Measurements from ENCODE around the gene TET1.

DNA sequence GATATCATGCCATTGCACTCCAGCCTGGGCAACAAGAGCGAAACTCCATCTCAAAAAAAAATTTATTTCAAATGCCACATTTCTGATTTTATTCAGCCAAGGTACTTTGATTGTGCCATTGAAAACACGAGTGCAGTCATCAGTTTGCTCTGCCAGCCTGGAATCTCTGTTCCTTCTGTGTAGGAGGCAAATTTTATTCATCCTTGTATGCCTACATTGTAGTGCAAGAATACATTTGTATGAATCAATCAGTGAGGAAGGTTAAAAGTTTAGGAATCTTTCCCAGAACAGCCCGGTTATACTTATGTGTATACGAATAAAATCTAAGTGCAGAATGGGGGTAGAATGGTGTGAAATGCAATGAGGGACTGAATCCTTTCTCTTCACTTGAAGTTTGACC lies 886 bp upstream of the TET1 start:
- TF ChIP-seq POLR2AphosphoS5 (IDR thresholded peaks at IDR 0.05; ENCODE audit: low read depth, low read length), result no peak
- no peak for TF ChIP-seq POLR2A (IDR thresholded peaks at IDR 0.05; ENCODE audit: low read depth, low read length)
- no peak for TF ChIP-seq TAF1 (IDR thresholded peaks at IDR 0.05; ENCODE audit: low read depth, low read length)
- no peak for TF ChIP-seq SPI1 (IDR thresholded peaks at IDR 0.05; ENCODE audit: low read depth, low read length)
- TF ChIP-seq POU2F2 (IDR thresholded peaks at IDR 0.05; ENCODE audit: low read depth, low read length), result no peak
- TF ChIP-seq PAX5 (IDR thresholded peaks at IDR 0.05; ENCODE audit: insufficient read depth, low read length, severe bottlenecking), result no peak

Data from GM12891 (cell line).